Calu3 (cell line): ENCODE results near the gene GGTA1. TPM values are rescaled to one million over a fixed set of nuclear protein-coding genes. Genes with fewer than 3 reads are reported as not detected.

ENCODE experiments used
- BruUV-seq: library from RNA; stranded (reverse); fragments of 400-500 nt; replicated peaks from 2 replicates; lab custom pipeline; 2021; lab: Mats Ljungman, UMichigan
- CTCF ChIA-PET: fragments of 300-600 bp; sonication (Branson Sonifier 250); formaldehyde crosslinking; loops from one replicate; lab custom pipeline; 2022; ENCODE audit warnings: antibody characterized with exemption; lab: Charles Lee
- DNase-seq: peaks from one replicate; pipeline ENCODE4 v3.0.0; 2022
- H3K27ac Mint-ChIP-seq: one replicate; pipeline ENCODE4 v1.8.0; 2022; ENCODE audit warnings: mixed read lengths; ENCODE audit not compliant: unreplicated experiment
- H3K27me3 Mint-ChIP-seq: one replicate; pipeline ENCODE4 v1.8.0; 2022; ENCODE audit warnings: mixed read lengths; ENCODE audit not compliant: unreplicated experiment
- H3K36me3 Mint-ChIP-seq: one replicate; pipeline ENCODE4 v1.8.0; 2022; ENCODE audit warnings: mild to moderate bottlenecking, moderate library complexity, mixed read lengths; ENCODE audit not compliant: insufficient read depth, unreplicated experiment
- H3K4me1 Mint-ChIP-seq: one replicate; pipeline ENCODE4 v1.8.0; 2022; ENCODE audit warnings: mild to moderate bottlenecking, low read depth, mixed read lengths; ENCODE audit not compliant: unreplicated experiment
- H3K4me3 Mint-ChIP-seq: one replicate; pipeline ENCODE4 v1.8.0; 2022; ENCODE audit warnings: mild to moderate bottlenecking, low read depth, moderate library complexity, mixed read lengths; ENCODE audit not compliant: unreplicated experiment
- H3K9me3 Mint-ChIP-seq: one replicate; pipeline ENCODE4 v1.8.0; 2022; ENCODE audit warnings: low read depth, mixed read lengths; ENCODE audit not compliant: unreplicated experiment
- CTCF ChIP-seq: fragments of 200-600 bp; IDR thresholded peaks from one replicate; pipeline ENCODE4 v1.8.0; 2022; ENCODE audit warnings: antibody characterized with exemption; ENCODE audit not compliant: unreplicated experiment
- intact Hi-C: fragments of 100-400 bp; cut with micrococcal nuclease; formaldehyde crosslinking; loops from one replicate; pipeline ENCODE4 v1.10.0; 2022; ENCODE audit not compliant: unreplicated experiment
- total RNA-seq: library from RNA; stranded (reverse); gene quantifications from 2 replicates; pipeline ENCODE4 v1.2.3, GENCODE V29; 2022

The GGTA1 gene
- total RNA-seq, 1 experiment from 2014 or later, result not detected

GRCh38 chr9:121476156-121476555 lies 23.5 kb downstream of the GGTA1 start:
- no peak for TF ChIP-seq CTCF
- H3K36me3 Mint-ChIP-seq, result no peaks in the 10 kb centered on the region
- H3K27ac Mint-ChIP-seq, result no peak overlapping the region
- peaks cover 3% of the 10 kb centered on the region for H3K9me3 Mint-ChIP-seq
- H3K4me1 Mint-ChIP-seq, result no peaks in the 10 kb centered on the region
- BruUV-seq, result no TSS peak
- intact Hi-C loops, result no loop called here
- H3K4me3 Mint-ChIP-seq, result no peak overlapping the region
- H3K27me3 Mint-ChIP-seq, result peaks cover 60% of the 10 kb centered on the region
- CTCF ChIA-PET, result interaction anchor here (0.7 kb wide), 1 partner anchor 168 kb away, joined by 3 read pairs; no protein-coding TSS in a partner anchor
- no peak for DNase-seq

- H3K36me3 Mint-ChIP-seq, result no peaks in the 10 kb centered on the region
- intact Hi-C loops, result no loop called here
- CTCF ChIA-PET, result no interaction called here
- H3K4me1 Mint-ChIP-seq, result no peaks in the 10 kb centered on the region
- H3K27ac Mint-ChIP-seq, result no peak overlapping the region
- H3K4me3 Mint-ChIP-seq, result no peak overlapping the region
- BruUV-seq, result no TSS peak
- peaks cover 76% of the 10 kb centered on the region for H3K27me3 Mint-ChIP-seq
- no peak for TF ChIP-seq CTCF
- no peak for DNase-seq
- peaks cover 3% of the 10 kb centered on the region for H3K9me3 Mint-ChIP-seq
Observed at GRCh38 chr9:121474231-121474947, 25.3 kb downstream of the GGTA1 start.

- Mint-ChIP-seq H3K27me3 (peaks cover 76% of the 10 kb centered on the region), H3K36me3 (no peaks in the 10 kb centered on the region), H3K27ac (no peak overlapping the region), H3K4me3 (no peak overlapping the region), H3K9me3 (peaks cover 3% of the 10 kb centered on the region), H3K4me1 (no peaks in the 10 kb centered on the region)
- CTCF ChIA-PET, result no interaction called here
- intact Hi-C loops, result no loop called here
- BruUV-seq, result no TSS peak
- TF ChIP-seq CTCF, result no peak
- DNase-seq, result no peak
Observed at GRCh38 chr9:121473229-121473628, 26.4 kb downstream of the GGTA1 start.

GRCh38 chr9:121472446-121472845 lies 27.2 kb downstream of the GGTA1 start:
- H3K4me1 Mint-ChIP-seq, result no peaks in the 10 kb centered on the region
- BruUV-seq, result no TSS peak
- H3K9me3 Mint-ChIP-seq, result peaks cover 3% of the 10 kb centered on the region
- H3K27me3 Mint-ChIP-seq, result peaks cover 80% of the 10 kb centered on the region
- CTCF ChIA-PET, result no interaction called here
- DNase-seq, result no peak
- intact Hi-C loops, result no loop called here
- no peak overlapping the region for H3K4me3 Mint-ChIP-seq
- H3K36me3 Mint-ChIP-seq, result no peaks in the 10 kb centered on the region
- TF ChIP-seq CTCF, result no peak
- no peak overlapping the region for H3K27ac Mint-ChIP-seq
